Psoas muscle (tissue), 8 donors: ENCODE measurements around the gene BHLHE23. TPM values are rescaled to one million over a fixed set of nuclear protein-coding genes. Genes with fewer than 3 reads are reported as not detected.
A peak's percentile ranks its signal among the peaks of the same experiment; 100 is the strongest.

Experiments used
- ATAC-seq, 4 donors: fragments of 200-7000 bp; cut with Tn5 transposase; one replicate each; pipeline ENCODE4 v1.9.1; 2020; ENCODE audit warnings: moderate library complexity in 3 of 4, mild to moderate bottlenecking in 2 of 4
- DNase-seq, 2 donors: peaks; one replicate each; pipeline ENCODE4 v3.0.0-alpha.2; 2020
- H3K27ac ChIP-seq: fragments of 200-600 bp; one replicate; pipeline ENCODE4 v1.8.0; 2022
- H3K27me3 ChIP-seq, 3 donors: fragments of 200-600 bp in 1 of 3; one replicate each; pipeline versions ENCODE4 v1.6.1 to v1.8.0; 2013 to 2022; ENCODE audit warnings: low read length in 2 of 3, mild to moderate bottlenecking in 2 of 3, moderate library complexity in 1 of 3; ENCODE audit not compliant: insufficient read depth in 3 of 3
- H3K36me3 ChIP-seq, 2 donors: fragments of 200-600 bp in 1 of 2; one replicate each; pipeline versions ENCODE4 v1.6.1 to v1.8.0; 2013 to 2022; ENCODE audit warnings: low read depth in 1 of 2, mild to moderate bottlenecking in 1 of 2, moderate library complexity in 1 of 2; ENCODE audit not compliant: insufficient read depth in 1 of 2
- H3K4me1 ChIP-seq: fragments of 200-600 bp; one replicate; pipeline ENCODE4 v1.8.0; 2022
- H3K4me3 ChIP-seq: fragments of 200-600 bp; one replicate; pipeline ENCODE4 v1.8.0; 2022; ENCODE audit warnings: mild to moderate bottlenecking
- H3K9me3 ChIP-seq: fragments of 200-600 bp; one replicate; pipeline ENCODE4 v1.8.0; 2022
- WGBS, 3 donors: extraction: QIAGEN DNeasy Blood & Tissue Kit; methylation state at CpG; one replicate each; pipeline versions ENCODE4 v1.1.6 to v1.1.7; 2013; 5-methylcytosine and 5-hydroxymethylcytosine counted together
- intact Hi-C, 2 donors: fragments of 100-400 bp; cut with DNase I; formaldehyde crosslinking; loops; one replicate each; pipeline versions ENCODE4 v1.11.0 to v1.14.2; 2022
- polyA plus RNA-seq, 3 donors: library from polyadenylated mRNA; stranded (reverse); fragments of 200-250 nt; gene quantifications; one replicate each; pipeline ENCODE4 v1.2.3, GENCODE V29; 2013
- total RNA-seq, 4 donors: library from RNA; stranded (reverse); fragmentation: NEBNext Ultra II Directional in 2 of 4; extraction: Animal tissue kit (Norgen Biotek cat#: 25700) in 2 of 4; gene quantifications; one replicate each; pipeline versions ENCODE4 v1.2.1 to v1.2.4, GENCODE V29; 2021 to 2023
- TF ChIP-seq, protein P1 (sequence below): fragments of 200-600 bp; IDR thresholded peaks from one replicate; pipeline ENCODE4 v1.8.0; 2022; ENCODE audit warnings: antibody characterized with exemption
- donor health status: healthy with polysubstance abuse.
- donor health status: DM: no; HTN: no; CAD: no; lungs with moderate emphysema.
- donor health status: Bipolar disorder and iron deficiency.
- donor health status: healthy.
- donor health status: DM: yes; HTN: yes; CAD: no.
- donor health status: DM: no; HTN: no; CAD: no.
- donor health status: DM: no; HTN: no; CAD: no.
- donor health status: DM: yes; HTN: yes; CAD: no.

Gene BHLHE23
- total and polyA plus RNA-seq, 7 donors: not detected

DNA sequence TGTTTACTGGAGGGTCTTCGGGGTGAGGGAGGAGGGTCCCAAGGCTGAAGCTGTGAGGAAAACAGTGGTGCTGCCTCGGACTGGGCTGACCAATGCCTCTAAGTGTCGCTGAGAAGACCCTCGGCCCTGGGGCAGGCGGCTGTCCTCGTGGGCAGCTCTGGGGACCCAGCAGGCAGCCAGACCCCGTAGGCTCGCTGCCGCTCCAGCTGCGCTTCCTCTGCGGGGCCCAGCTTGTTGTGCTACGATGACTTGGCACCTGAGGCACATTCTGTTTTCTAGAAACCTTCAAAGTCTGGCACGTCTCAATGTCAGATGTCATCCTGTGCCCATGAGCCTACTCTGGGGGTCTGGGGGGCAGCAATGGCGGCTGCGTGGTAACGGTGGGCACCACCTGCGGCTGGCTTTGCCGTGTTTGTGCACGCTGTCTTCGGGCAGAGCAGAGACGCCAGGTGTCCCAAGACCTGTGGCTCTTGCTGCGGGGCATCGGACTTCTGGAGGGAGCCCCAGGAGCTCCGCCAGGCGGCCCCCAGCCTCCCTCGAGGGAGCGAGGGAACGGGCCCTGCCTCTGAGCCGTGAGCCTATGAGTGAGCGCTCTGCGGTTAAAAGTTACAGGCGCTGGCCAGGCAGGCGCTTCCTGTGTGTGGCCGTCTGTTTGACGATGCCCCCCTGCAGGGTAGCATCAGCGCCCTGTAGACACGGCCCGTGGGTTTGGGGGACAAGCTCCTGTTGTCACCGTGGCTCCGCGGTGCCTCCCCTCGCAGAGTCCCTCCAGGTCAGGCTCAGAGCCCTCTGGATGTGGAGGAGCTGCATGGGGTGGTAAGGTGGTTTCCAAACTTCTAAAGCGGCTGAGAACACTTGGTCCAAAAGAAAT is 47.4 kb downstream of the BHLHE23 start:
- no peak overlapping the region for H3K4me3 ChIP-seq
- H3K27me3 ChIP-seq: no peaks in the 10 kb centered on the region
- ATAC-seq (no peak), DNase-seq (peak in 1 of 2 donors; percentile 38)
- H3K9me3 ChIP-seq: no peaks in the 10 kb centered on the region
- no peaks in the 10 kb centered on the region for H3K36me3 ChIP-seq
- intact Hi-C loops: no loop called here
- no peaks in the 10 kb centered on the region for H3K4me1 ChIP-seq
- 73 to 78% (median 78%) methylated on average over 39 to 43 of the region's 43 CpGs for WGBS, 3 donors
- H3K27ac ChIP-seq: no peak overlapping the region
- TF ChIP-seq, protein P1, sequence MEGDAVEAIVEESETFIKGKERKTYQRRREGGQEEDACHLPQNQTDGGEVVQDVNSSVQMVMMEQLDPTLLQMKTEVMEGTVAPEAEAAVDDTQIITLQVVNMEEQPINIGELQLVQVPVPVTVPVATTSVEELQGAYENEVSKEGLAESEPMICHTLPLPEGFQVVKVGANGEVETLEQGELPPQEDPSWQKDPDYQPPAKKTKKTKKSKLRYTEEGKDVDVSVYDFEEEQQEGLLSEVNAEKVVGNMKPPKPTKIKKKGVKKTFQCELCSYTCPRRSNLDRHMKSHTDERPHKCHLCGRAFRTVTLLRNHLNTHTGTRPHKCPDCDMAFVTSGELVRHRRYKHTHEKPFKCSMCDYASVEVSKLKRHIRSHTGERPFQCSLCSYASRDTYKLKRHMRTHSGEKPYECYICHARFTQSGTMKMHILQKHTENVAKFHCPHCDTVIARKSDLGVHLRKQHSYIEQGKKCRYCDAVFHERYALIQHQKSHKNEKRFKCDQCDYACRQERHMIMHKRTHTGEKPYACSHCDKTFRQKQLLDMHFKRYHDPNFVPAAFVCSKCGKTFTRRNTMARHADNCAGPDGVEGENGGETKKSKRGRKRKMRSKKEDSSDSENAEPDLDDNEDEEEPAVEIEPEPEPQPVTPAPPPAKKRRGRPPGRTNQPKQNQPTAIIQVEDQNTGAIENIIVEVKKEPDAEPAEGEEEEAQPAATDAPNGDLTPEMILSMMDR: no peak

DNA sequence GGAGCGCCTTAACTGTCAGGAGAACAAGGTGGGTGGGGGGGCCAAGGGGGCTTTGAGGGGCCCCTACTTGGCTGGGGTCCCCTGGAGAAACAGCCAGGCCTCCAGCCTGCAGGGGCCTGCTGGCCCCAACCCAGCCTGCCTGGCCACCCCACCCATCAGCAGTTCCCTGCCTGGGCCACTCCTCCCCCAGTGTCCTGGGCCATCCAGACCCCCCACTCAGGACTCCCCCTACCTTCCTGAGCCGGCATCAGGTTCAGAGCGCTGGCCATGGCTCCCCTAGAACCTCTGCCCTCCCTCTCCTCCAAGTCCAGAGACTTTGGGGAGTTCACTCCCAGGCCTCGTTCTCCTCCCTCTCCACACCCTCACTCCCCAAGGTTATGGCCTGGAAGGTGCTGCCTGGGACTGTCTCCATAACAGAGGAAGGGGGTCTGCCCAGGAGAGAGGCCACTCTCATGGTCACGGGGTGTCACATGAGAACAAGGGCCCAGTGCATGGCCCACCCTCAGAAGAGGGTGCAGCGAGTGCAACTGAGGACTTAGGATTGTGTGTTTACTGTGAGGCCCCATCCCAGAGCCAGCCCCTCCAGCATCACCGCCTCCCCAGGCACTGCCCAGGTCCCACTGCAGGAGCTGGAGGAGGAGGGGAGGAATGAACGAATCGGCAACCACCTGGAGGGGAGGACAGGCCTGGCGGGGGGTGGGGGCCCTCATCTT is 48.2 kb downstream of the BHLHE23 start:
- H3K4me1 ChIP-seq: no peaks in the 10 kb centered on the region
- peak in 1 of 2 donors; percentile 38 for DNase-seq
- TF ChIP-seq, protein P1: no peak
- ATAC-seq: no peak
- no peak overlapping the region for H3K27ac ChIP-seq
- H3K4me3 ChIP-seq: no peak overlapping the region
- intact Hi-C loops: no loop called here
- H3K27me3 ChIP-seq: no peaks in the 10 kb centered on the region
- 74 to 81% (median 80%) methylated on average over 10 of the region's 10 CpGs for WGBS, 3 donors
- H3K36me3 ChIP-seq: no peaks in the 10 kb centered on the region
- H3K9me3 ChIP-seq: no peaks in the 10 kb centered on the region

DNA sequence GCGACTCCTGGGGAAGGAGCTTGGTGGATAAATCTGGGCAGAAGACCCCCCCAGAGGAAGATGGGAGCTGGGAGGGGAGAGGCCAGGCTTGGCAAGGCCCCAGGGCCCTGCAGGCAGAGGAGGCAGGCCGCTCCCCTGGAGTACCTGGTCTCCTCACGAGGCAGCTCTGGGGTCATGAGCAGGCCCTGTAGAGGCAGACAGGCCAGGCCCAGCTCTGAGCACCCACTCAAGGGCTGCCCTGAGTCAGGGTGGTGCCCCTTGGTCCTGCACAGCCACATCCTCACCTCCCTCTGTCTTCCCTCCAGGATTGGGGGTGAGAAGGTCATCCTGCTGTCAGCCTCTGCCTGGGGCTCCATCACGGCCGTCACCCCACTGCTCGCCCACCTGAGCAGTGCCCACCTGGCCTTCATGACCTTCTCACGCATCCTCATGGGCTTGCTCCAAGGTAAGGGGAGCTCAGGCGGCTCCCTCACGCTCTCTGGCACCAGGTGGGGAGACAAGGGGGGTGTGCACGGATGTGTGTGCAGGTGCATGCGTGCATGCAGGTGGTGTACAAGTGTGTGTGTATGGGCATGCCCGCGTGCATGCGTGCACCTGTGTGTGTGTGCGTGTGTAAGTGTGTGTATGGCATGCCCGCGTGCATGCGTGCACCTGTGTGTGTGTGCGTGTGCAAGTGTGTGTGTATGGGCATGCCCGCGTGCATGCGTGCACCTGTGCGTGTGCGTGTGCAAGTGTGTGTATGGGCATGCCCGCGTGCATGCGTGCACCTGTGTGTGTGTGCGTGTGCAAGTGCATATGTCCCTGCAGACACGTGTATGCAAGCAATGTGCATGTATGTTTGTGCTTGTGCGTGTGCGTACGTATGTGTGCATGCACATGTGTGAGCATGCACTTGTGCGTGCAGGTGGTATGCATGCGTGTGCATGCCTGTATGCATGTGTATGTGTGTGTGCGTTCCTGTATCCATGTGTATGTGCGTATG is 49.3 kb downstream of the BHLHE23 start:
- H3K4me1 ChIP-seq: peaks cover 5% of the 10 kb centered on the region
- 94 to 96% (median 96%) methylated on average over 34 to 36 of the region's 36 CpGs for WGBS, 3 donors
- TF ChIP-seq, protein P1: no peak
- no peak overlapping the region for H3K4me3 ChIP-seq
- no peaks in the 10 kb centered on the region for H3K36me3 ChIP-seq
- H3K27me3 ChIP-seq: no peaks in the 10 kb centered on the region
- H3K9me3 ChIP-seq: no peaks in the 10 kb centered on the region
- peak in 1 of 2 donors; percentile 41 for DNase-seq
- H3K27ac ChIP-seq: no peak overlapping the region
- no peak for ATAC-seq
- intact Hi-C loops: no loop called here

DNA sequence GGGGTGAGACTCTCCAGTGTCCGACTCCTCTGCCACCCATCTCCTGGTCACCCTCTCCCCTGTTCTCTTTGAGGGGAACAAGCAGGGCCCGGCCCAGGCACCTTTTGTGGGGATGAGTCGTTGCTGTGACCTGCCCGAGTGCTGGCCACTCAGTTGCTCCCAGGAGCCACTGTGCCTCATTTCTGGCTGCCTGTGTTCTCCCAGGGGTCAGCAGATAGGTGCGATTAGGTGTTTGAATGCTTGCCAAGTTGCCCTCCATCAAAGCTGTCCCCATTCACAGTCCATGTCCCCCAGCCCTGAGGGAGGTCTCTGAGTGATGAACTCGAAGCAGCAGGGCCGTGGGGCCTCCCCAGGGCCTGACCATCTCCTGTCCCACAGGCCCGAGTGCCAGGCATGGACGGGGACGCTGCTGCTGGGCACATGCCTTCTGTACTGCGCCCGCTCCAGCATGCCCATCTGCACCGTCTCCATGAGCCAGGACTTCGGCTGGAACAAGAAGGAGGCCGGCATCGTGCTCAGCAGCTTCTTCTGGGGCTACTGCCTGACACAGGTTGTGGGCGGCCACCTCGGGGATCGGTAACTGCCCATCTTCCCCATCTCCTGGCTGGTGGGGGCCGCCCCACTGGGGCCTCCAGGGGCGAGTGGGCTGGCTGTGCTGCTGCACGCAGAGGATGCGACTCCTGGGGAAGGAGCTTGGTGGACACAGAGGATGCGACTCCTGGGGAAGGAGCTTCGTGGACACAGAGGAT is 50.2 kb downstream of the BHLHE23 start:
- Histone ChIP-seq H3K9me3 (no peaks in the 10 kb centered on the region), H3K4me3 (no peak overlapping the region), H3K36me3 (no peaks in the 10 kb centered on the region), H3K27me3 (no peaks in the 10 kb centered on the region), H3K27ac (no peak overlapping the region), H3K4me1 (peaks cover 5% of the 10 kb centered on the region)
- TF ChIP-seq, protein P1: no peak
- ATAC-seq (no peak), DNase-seq (peak in 1 of 2 donors; percentile 51)
- intact Hi-C loops: no loop called here
- WGBS, 3 donors: 87 to 90% (median 87%) methylated on average over 25 of the region's 25 CpGs
